BJ (cell line): ENCODE measurements around the gene BEND2. TPM values are rescaled to one million over a fixed set of nuclear protein-coding genes. Genes with fewer than 3 reads are reported as not detected.

ENCODE experiments used
- CTCF ChIA-PET: fragments of 350-600 bp; formaldehyde crosslinking; extraction: SDS; loops from one replicate; lab custom pipeline; 2021; ENCODE audit warnings: antibody characterized with exemption, inconsistent platforms; lab: Yijun Ruan, JAX
- POLR2A ChIA-PET: fragments of 300-600 bp; sonication (Branson Sonifier 250); formaldehyde crosslinking; extraction: SDS; loops from one replicate; lab custom pipeline; 2021; ENCODE audit warnings: antibody characterized with exemption; lab: Charles Lee
- DNase-seq: peaks from one replicate; pipeline ENCODE4 v3.0.0-alpha.2; 2011; ENCODE audit warnings: low read depth
- H3K27me3 ChIP-seq: 2 replicates; pipeline ENCODE4 v1.6.0; 2011; ENCODE audit warnings: low read length; ENCODE audit not compliant: control insufficient read depth, insufficient read depth
- H3K36me3 ChIP-seq: 2 replicates; pipeline ENCODE4 v1.5.1; 2011; ENCODE audit warnings: low read length; ENCODE audit not compliant: control insufficient read depth, insufficient read depth
- H3K4me3 ChIP-seq: 2 replicates; pipeline ENCODE4 v1.5.1; 2011; ENCODE audit warnings: low read depth, mild to moderate bottlenecking, control low read depth, low read length
- CTCF ChIP-seq: IDR thresholded peaks from 2 replicates; pipeline ENCODE4 v1.5.1; 2011; ENCODE audit warnings: low read depth, mild to moderate bottlenecking, control low read depth, inconsistent platforms, low read length, moderate library complexity; ENCODE audit not compliant: insufficient read depth
- polyA plus RNA-seq: library from polyadenylated mRNA; depleted of rRNA; stranded (reverse); fragments of >200 nt; gene quantifications from 2 replicates; pipeline ENCODE4 v1.2.3, GENCODE V29; 2011

The BEND2 gene
- polyA plus RNA-seq, 1 experiment: not detected

- CTCF ChIA-PET: no interaction called here
- H3K4me3 ChIP-seq: no peak overlapping the region
- H3K36me3 ChIP-seq: no peaks in the 10 kb centered on the region
- no peak for TF ChIP-seq CTCF
- H3K27me3 ChIP-seq: no peaks in the 10 kb centered on the region
- POLR2A ChIA-PET: no interaction called here
- DNase-seq: no peak
These were observed 71.2 kb downstream of the BEND2 start for GRCh38 chrX:18149454-18149853.

GRCh38 chrX:18146954-18147353 is 73.7 kb downstream of the BEND2 start:
- no peak overlapping the region for H3K4me3 ChIP-seq
- H3K27me3 ChIP-seq: no peaks in the 10 kb centered on the region
- CTCF ChIA-PET: interaction anchor here (1.3 kb wide), 1 partner anchor 23 kb away, joined by 3 read pairs; no protein-coding TSS in a partner anchor
- POLR2A ChIA-PET: no interaction called here
- no peak for DNase-seq
- H3K36me3 ChIP-seq: no peaks in the 10 kb centered on the region
- no peak for TF ChIP-seq CTCF

- Histone ChIP-seq H3K36me3 (no peaks in the 10 kb centered on the region), H3K27me3 (no peaks in the 10 kb centered on the region), H3K4me3 (no peak overlapping the region)
- no peak for DNase-seq
- ChIA-PET POLR2A (no interaction called here), CTCF (interaction anchor here (1.3 kb wide), 1 partner anchor 22 kb away, joined by 3 read pairs; no protein-coding TSS in a partner anchor)
- no peak for TF ChIP-seq CTCF
These were observed 74.7 kb downstream of the BEND2 start for GRCh38 chrX:18146009-18146408.

GRCh38 chrX:18136816-18137215 is 83.9 kb downstream of the BEND2 start:
- POLR2A ChIA-PET: no interaction called here

GRCh38 chrX:18133605-18134004 is 87.1 kb downstream of the BEND2 start:
- no peak overlapping the region for H3K4me3 ChIP-seq
- ChIA-PET POLR2A (no interaction called here), CTCF (no interaction called here)
- no peak for DNase-seq
- H3K27me3 ChIP-seq: no peaks in the 10 kb centered on the region
- TF ChIP-seq CTCF: no peak
- no peaks in the 10 kb centered on the region for H3K36me3 ChIP-seq

More at GRCh38 chrX:18136816-18137215, 83.9 kb downstream of the BEND2 start:
- H3K27me3 ChIP-seq: no peaks in the 10 kb centered on the region
- no peaks in the 10 kb centered on the region for H3K36me3 ChIP-seq
- no peak overlapping the region for H3K4me3 ChIP-seq
- CTCF ChIA-PET: interaction anchor here (0.6 kb wide), 1 partner anchor 12 kb away, joined by 3 read pairs; no protein-coding TSS in a partner anchor
- no peak for DNase-seq
- TF ChIP-seq CTCF: no peak
